Adrenal gland (tissue), 12 donors: ENCODE measurements around the gene MTHFD2L. TPM values are rescaled to one million over a fixed set of nuclear protein-coding genes. Genes with fewer than 3 reads are reported as not detected.

Source experiments
- DNase-seq, 7 donors: peaks; one replicate each; pipeline ENCODE4 v3.0.0-alpha.2; 2019 to 2020
- H3K27ac ChIP-seq, 5 donors: fragments of 200-600 bp; sonication (generic) in 4 of 5; 1 replicate in 3 of 5; 2 replicates in 2 of 5; pipeline versions ENCODE4 v1.5.1 to v1.8.0; 2016 to 2020; ENCODE audit warnings: mild to moderate bottlenecking in 1 of 5
- H3K27me3 ChIP-seq: fragments of 200-600 bp; 2 replicates; pipeline ENCODE4 v1.8.0; 2021
- H3K36me3 ChIP-seq, 2 donors: fragments of 200-600 bp; replicated peaks in 1 of 2; 1 replicate in 1 of 2; 2 replicates in 1 of 2; pipeline versions ENCODE4 v1.5.1 to v1.8.0; 2018 to 2022
- H3K4me1 ChIP-seq, 2 donors: fragments of 200-600 bp; replicated peaks in 1 of 2; 1 replicate in 1 of 2; 2 replicates in 1 of 2; pipeline versions ENCODE4 v1.5.1 to v1.8.0; 2018 to 2021
- H3K4me3 ChIP-seq, 4 donors: fragments of 200-600 bp; sonication (generic) in 3 of 4; one replicate each; pipeline ENCODE4 v1.5.1; 2016 to 2018
- H3K9me3 ChIP-seq, 3 donors: fragments of 200-600 bp; sonication (generic) in 1 of 3; replicated peaks in 1 of 3; 1 replicate in 2 of 3; 2 replicates in 1 of 3; pipeline versions ENCODE4 v1.5.1 to v1.8.0; 2016 to 2021
- POLR2A ChIP-seq, 2 donors: fragments of 450-650 bp; IDR thresholded peaks; one replicate each; pipeline ENCODE4 v1.6.1; 2017; ENCODE audit warnings: antibody characterized with exemption in 2 of 2, mild to moderate bottlenecking in 2 of 2, moderate library complexity in 1 of 2
- WGBS, 4 donors: extraction: QIAGEN DNeasy Blood & Tissue Kit in 2 of 4; methylation state at CpG; one replicate each; pipeline versions ENCODE4 v1.1.5 to v1.1.7; 2013 to 2017; 5-methylcytosine and 5-hydroxymethylcytosine counted together
- intact Hi-C, 2 donors: fragments of 100-400 bp; cut with DNase I; formaldehyde crosslinking; loops; one replicate each; pipeline versions ENCODE4 v1.14.1 to v1.15.0; 2022 to 2023
- polyA plus RNA-seq, 3 donors: library from polyadenylated mRNA; stranded (reverse); fragments of 200-250 nt in 2 of 3; fragments of 350-450 nt in 1 of 3; fragmentation: Illumina TruSeq in 1 of 3; extraction: RNeasy Lipid Tissue Mini Kit (QIAGEN cat#74804) in 1 of 3; gene quantifications; one replicate each; pipeline ENCODE4 v1.2.3, GENCODE V29; 2013 to 2014
- total RNA-seq, 9 donors: library from RNA; depleted of rRNA in 4 of 9; stranded (reverse); fragments of >200 nt in 4 of 9; fragments of 120-200 nt in 1 of 9; fragmentation: NEBNext Ultra II Directional in 1 of 9; extraction: Animal tissue kit (Norgen Biotek cat#: 25700) in 1 of 9; gene quantifications; one replicate each; pipeline versions ENCODE4 v1.1.0 to v1.2.4, GENCODE V29; 2013 to 2023
- TF ChIP-seq, protein P1 (sequence below), 6 experiments: fragments of 450-650 bp in 4 of 6; fragments of 200-600 bp in 2 of 6; sonication (generic) in 1 of 6; IDR thresholded peaks; 1 replicate in 5 of 6; 2 replicates in 1 of 6; pipeline versions ENCODE4 v1.5.1 to v1.8.0; 2016 to 2021; ENCODE audit warnings: antibody characterized with exemption in 6 of 6, mild to moderate bottlenecking in 2 of 6, moderate library complexity in 1 of 6
- donor health status: healthy with polysubstance abuse.
- donor health status: Bipolar disorder and iron deficiency.
- donor health status: DM: yes; HTN: yes; CAD: no.
- donor health status: DM: no; HTN: no; CAD: no.
- donor health status: DM: no; HTN: no; CAD: no.
- donor health status: DM: yes; HTN: yes; CAD: no.

MTHFD2L gene
- total and polyA plus RNA-seq, 12 donors: 9.8 to 38.2 (median 15.9) TPM

DNA sequence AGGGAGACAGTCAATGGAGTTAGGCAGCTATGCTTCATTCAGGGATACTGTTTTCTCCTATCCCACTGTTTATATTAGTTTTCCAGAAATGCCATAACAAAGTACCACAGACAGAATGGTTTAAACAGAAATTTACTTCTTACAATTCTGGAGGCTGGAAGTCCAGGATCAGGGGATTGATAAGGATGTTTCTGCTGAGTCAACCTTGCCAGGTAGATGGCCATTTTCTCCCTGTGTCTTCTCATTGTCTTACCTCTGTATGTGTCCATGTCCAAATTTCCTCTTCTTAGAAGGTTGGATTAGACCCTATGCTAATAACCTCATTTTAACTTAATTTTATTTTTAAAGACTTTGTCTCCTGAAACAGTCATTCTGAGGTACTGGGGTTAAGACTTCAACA, 129.9 kb downstream of the MTHFD2L start:
- intact Hi-C loops: no loop called here
- DNase-seq: no peak
- no peak overlapping the region for H3K4me3 ChIP-seq
- H3K9me3 ChIP-seq: no peaks in the 10 kb centered on the region
- no peaks in the 10 kb centered on the region for H3K4me1 ChIP-seq
- no peak overlapping the region for H3K27ac ChIP-seq
- H3K36me3 ChIP-seq: no peaks in the 10 kb centered on the region
- TF ChIP-seq, protein P1, sequence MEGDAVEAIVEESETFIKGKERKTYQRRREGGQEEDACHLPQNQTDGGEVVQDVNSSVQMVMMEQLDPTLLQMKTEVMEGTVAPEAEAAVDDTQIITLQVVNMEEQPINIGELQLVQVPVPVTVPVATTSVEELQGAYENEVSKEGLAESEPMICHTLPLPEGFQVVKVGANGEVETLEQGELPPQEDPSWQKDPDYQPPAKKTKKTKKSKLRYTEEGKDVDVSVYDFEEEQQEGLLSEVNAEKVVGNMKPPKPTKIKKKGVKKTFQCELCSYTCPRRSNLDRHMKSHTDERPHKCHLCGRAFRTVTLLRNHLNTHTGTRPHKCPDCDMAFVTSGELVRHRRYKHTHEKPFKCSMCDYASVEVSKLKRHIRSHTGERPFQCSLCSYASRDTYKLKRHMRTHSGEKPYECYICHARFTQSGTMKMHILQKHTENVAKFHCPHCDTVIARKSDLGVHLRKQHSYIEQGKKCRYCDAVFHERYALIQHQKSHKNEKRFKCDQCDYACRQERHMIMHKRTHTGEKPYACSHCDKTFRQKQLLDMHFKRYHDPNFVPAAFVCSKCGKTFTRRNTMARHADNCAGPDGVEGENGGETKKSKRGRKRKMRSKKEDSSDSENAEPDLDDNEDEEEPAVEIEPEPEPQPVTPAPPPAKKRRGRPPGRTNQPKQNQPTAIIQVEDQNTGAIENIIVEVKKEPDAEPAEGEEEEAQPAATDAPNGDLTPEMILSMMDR (IDR thresholded peaks at IDR 0.05): no peak
- TF ChIP-seq POLR2A (IDR thresholded peaks at IDR 0.05): no peak
- no peaks in the 10 kb centered on the region for H3K27me3 ChIP-seq

- intact Hi-C loops: no loop called here
- DNase-seq: no peak
- Histone ChIP-seq H3K27ac (no peak overlapping the region), H3K4me3 (no peak overlapping the region), H3K9me3 (no peaks in the 10 kb centered on the region), H3K27me3 (no peaks in the 10 kb centered on the region), H3K4me1 (no peaks in the 10 kb centered on the region), H3K36me3 (no peaks in the 10 kb centered on the region)
- TF ChIP-seq, protein P1 (IDR thresholded peaks at IDR 0.05): no peak
- TF ChIP-seq POLR2A (IDR thresholded peaks at IDR 0.05): no peak
- WGBS, 4 donors: 90 to 97% (median 94%) methylated on average over 1 of the region's 1 CpG
Measured at GRCh38 chr4:74291471-74291870, 133.6 kb downstream of the MTHFD2L start.

DNA sequence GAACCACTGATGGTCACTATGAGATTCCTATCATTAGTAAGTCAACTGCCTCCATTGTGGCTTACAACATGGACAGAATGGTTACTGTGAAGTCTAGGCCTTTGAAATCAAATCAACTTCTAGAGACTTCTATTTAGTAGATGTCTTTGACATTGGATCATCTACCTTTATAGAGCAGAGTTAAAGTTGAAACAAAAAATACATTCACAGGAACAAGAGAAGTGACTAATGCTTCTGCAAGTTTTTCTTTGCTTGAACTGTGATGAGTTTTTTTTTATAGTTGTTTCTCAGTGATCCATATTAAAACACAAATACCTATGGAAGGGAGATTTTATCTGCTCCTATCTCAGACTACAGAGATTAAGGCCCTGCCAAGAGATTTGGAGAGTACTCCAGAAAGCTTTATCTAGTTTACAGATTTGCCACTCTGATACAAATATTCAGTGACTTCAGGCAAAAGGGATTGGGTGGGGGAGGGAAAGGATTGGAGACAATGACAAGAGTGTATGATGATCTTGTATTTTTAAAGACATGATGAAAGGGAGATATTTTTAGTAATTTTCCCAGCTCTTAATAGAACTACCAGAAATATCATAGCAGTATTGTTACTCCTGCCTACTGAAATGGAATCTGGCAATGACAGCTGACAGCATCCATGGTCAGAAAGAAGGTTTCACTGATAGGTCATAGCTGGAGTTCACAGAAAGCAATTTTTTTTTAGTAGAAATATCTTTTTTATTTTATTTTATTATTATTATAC, 134.4 kb downstream of the MTHFD2L start:
- DNase-seq: no peak
- no peaks in the 10 kb centered on the region for H3K4me1 ChIP-seq
- intact Hi-C loops: no loop called here
- H3K27me3 ChIP-seq: no peaks in the 10 kb centered on the region
- no peak overlapping the region for H3K4me3 ChIP-seq
- TF ChIP-seq, protein P1 (IDR thresholded peaks at IDR 0.05): no peak
- TF ChIP-seq POLR2A (IDR thresholded peaks at IDR 0.05): no peak
- H3K9me3 ChIP-seq: no peaks in the 10 kb centered on the region
- no peak overlapping the region for H3K27ac ChIP-seq
- H3K36me3 ChIP-seq: no peaks in the 10 kb centered on the region

DNA sequence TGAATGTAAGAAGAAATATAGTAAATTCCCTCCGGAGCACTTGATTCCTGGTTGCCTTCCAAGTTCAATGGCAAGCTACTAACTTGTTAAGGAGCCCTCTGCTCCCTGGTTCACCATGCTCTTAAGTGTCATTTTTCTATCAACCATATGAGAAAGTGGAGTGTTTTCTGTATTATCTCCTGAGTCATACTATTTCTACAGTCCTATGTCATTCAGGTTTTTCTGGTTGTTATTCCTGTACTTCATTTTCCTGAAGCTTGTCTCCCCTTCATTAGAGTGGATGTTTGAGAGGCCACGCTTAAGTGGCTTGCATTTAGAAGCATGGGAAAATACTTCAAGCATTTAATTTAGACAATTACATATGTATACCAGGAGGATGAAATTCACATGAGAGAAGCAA, 135.6 kb downstream of the MTHFD2L start:
- no peaks in the 10 kb centered on the region for H3K4me1 ChIP-seq
- intact Hi-C loops: no loop called here
- TF ChIP-seq, protein P1 (IDR thresholded peaks at IDR 0.05): no peak
- no peak for TF ChIP-seq POLR2A (IDR thresholded peaks at IDR 0.05)
- H3K9me3 ChIP-seq: no peaks in the 10 kb centered on the region
- 92 to 96% (median 94%) methylated on average over 2 of the region's 2 CpGs for WGBS, 4 donors
- H3K36me3 ChIP-seq: no peaks in the 10 kb centered on the region
- H3K4me3 ChIP-seq: no peak overlapping the region
- no peaks in the 10 kb centered on the region for H3K27me3 ChIP-seq
- no peak overlapping the region for H3K27ac ChIP-seq
- DNase-seq: no peak
